ENCODE results near the gene SLC25A6. TPM values are rescaled to one million over a fixed set of nuclear protein-coding genes. Genes with fewer than 3 reads are reported as not detected.
"Not testable (repeated sequence)": the region's sequence is repeated elsewhere in the genome, so short reads cannot be mapped to it uniquely, and the experiment has no call there.

SLC25A6 gene
- total RNA-seq = 699 TPM

GRCh38 chrX:1391707-1392375, at the start of gene SLC25A6:
Gene SLC25A6, minus strand, starts transcription at chrX:1392113. Its CDS starts 104 bp downstream, at chrX:1392009.
- DNase-seq (ENCODE audit: low read depth in 2 of 3, low spot score in 2 of 3) = peak; percentile 97 to 99 (median 98)

- no peak for DNase-seq (ENCODE audit: low read depth in 2 of 3, low spot score in 2 of 3)
These were observed 48.6 kb upstream of the SLC25A6 start for GRCh38 chrX:1440506-1440905.

DNA sequence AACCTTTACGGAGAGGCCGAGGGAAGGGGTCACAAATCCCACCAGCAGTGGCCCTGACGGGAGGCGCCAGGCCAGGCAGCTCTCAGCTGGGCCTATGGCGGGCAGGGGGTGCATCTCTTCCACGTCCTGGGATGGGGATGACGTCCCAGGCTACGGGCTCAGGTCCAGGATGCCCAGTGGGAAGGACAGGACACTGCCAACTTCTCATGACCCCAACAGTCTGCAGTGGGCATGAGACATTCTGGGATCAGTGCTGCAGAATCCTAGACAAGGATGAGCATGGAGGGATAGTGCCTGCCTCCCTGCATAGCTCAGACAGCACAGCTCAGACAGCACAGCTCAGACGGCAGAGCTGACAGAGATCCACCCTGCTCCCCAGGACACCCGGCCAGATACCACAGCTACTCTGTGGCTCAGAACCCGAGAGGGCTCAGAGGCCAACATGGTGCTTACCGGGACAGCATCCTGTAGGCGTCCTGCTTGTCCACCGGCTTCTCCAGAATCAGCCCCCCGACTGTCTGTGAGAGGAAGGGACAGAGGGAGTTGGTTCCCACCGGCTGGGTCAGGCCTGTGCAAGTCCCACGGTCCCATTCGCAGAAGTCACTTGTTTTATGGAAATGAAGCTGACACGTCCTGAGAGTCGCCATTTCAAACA, 43.5 kb upstream of the SLC25A6 start:
- no peak for DNase-seq (ENCODE audit: low read depth in 2 of 3, low spot score in 2 of 3)

- DNase-seq (ENCODE audit: low read depth in 2 of 3, low spot score in 2 of 3) = no peak
These were observed 42.9 kb upstream of the SLC25A6 start for GRCh38 chrX:1434871-1435240.

GRCh38 chrX:1433646-1434357, 41.9 kb upstream of the SLC25A6 start:
- no peak for DNase-seq (ENCODE audit: low read depth in 2 of 3, low spot score in 2 of 3)

GRCh38 chrX:1430451-1430850, 38.5 kb upstream of the SLC25A6 start:
- DNase-seq (ENCODE audit: low read depth in 2 of 3, low spot score in 2 of 3) = no peak

- DNase-seq (ENCODE audit: low read depth in 2 of 3, low spot score in 2 of 3) = no peak
These were observed 35.8 kb upstream of the SLC25A6 start for GRCh38 chrX:1427756-1428155.

- DNase-seq (ENCODE audit: low read depth in 2 of 3, low spot score in 2 of 3) = not testable (repeated sequence)
These were observed 34.4 kb upstream of the SLC25A6 start for GRCh38 chrX:1426321-1426720.

GRCh38 chrX:1425381-1425780, 33.5 kb upstream of the SLC25A6 start:
- no peak for DNase-seq (ENCODE audit: low read depth in 2 of 3, low spot score in 2 of 3)

- no peak for DNase-seq (ENCODE audit: low read depth in 2 of 3, low spot score in 2 of 3)
These were observed 32.4 kb upstream of the SLC25A6 start for GRCh38 chrX:1424147-1424851.

DNA sequence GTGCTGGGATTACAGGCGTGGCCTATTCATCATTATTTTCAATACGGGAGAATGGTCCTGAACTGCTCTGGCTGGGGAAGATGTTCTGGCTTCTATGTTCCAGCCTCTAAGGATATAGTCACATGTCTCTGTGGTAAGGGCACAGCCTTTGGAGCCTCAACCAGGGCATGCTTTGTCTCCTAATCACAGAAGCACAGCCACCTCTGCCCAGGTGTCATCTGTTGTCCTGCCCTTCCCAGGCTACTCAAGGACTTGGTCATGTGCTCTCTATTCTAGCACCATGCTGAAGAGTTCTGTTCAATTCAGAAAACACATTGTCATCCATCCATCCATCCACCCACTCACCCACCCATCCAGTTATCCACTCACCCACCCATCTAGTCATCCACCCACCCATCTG, 31.3 kb upstream of the SLC25A6 start:
- DNase-seq (ENCODE audit: low read depth in 2 of 3, low spot score in 2 of 3) = no peak

DNA sequence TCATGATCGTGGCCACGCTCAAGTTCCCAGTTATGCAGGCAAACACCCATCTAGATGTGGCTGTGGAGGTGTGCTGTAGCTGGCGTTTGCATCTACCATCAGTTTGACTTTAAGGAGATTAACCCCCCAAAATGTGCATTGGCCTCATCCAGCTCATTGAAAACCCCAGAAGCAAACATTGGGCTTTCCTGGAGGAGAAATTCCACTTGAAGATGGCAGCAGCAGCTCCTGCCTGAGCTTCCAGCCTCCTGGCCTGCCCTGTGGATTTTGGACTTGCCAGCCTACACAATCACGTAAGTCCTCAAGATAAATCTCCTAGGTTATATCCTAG, 30.2 kb upstream of the SLC25A6 start:
- DNase-seq (ENCODE audit: low read depth in 2 of 3, low spot score in 2 of 3) = no peak

DNA sequence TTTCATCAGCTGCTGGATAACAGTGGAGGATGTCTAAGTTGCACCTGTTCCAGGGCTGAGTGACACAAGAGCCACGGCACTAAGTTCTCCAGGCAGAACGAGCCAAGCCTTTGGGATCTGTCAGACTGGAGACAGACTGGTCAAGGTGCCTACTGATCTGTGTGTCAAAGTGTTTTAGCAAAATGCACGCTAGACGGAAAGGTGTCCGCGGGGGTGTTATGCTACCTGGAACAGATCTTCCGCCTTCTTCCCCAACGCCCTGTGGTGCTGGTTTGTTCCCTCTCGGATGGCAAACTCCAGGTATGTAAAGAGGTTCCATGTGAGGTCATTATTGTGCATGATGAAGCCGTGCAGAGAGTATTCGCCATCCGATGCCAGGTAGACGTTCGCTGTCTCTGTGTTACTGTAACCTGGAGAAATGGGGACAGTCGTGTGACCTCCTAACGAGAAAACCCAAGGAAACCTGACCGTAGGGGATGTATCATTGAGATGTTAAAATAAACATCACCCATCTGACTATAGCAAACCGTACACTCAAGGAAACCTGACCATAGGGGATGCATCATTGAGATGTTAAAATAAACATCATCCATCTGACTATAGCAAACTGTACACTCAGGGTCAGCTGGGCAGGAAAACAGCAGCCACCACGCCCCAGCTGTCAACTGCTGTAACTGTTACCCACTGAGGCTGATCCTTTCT, 29.7 kb upstream of the SLC25A6 start:
- DNase-seq (ENCODE audit: low read depth in 2 of 3, low spot score in 2 of 3) = peak in 1 of 3 donors; percentile 9

GRCh38 chrX:1420371-1420770, 28.5 kb upstream of the SLC25A6 start:
- DNase-seq (ENCODE audit: low read depth in 2 of 3, low spot score in 2 of 3) = peak in 2 of 3 donors; percentile 19

DNA sequence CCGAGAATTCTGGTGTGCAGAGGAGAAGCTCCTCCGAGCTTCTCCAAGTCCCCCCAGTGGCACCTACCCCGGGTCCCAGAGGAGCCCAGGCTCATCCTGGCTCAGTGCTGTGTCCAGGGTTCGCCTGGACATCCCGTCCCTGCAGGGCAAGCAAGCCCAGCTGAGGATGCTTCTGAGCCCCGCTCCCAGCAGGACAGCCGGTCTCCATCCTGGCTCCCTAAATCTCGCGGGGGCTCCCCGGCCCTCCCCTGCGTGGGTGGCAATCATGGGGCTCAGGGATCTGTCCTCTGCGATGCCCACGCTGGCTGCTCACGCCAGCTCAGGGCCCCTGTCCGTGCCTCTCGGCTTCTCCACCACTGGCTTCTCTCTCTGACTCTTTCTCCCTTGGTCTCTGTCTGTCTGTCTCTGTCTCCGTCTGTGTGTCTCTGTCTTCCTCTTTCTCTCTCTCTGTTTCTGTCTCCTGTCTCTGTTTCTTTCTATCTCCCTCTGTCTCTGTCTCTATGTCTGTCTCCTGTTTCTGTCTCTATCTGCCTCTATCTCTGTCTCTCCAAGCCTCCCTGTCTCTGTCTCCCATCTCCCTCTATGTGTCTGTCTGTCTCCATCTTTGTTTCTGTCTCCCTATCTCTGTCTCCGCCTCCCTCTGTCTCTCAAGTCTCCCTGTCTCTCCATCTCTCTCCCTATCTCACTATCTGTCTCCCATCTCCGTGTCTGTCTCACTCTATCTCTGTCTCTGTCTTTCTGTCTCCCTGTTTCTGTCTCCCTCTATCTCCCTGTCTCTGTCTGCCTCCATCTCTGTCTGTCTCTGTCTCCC, 27.8 kb upstream of the SLC25A6 start:
- DNase-seq (ENCODE audit: low read depth in 2 of 3, low spot score in 2 of 3) = no peak

- no peak for DNase-seq (ENCODE audit: low read depth in 2 of 3, low spot score in 2 of 3)
These were observed 27.1 kb upstream of the SLC25A6 start for GRCh38 chrX:1418901-1419544.

DNA sequence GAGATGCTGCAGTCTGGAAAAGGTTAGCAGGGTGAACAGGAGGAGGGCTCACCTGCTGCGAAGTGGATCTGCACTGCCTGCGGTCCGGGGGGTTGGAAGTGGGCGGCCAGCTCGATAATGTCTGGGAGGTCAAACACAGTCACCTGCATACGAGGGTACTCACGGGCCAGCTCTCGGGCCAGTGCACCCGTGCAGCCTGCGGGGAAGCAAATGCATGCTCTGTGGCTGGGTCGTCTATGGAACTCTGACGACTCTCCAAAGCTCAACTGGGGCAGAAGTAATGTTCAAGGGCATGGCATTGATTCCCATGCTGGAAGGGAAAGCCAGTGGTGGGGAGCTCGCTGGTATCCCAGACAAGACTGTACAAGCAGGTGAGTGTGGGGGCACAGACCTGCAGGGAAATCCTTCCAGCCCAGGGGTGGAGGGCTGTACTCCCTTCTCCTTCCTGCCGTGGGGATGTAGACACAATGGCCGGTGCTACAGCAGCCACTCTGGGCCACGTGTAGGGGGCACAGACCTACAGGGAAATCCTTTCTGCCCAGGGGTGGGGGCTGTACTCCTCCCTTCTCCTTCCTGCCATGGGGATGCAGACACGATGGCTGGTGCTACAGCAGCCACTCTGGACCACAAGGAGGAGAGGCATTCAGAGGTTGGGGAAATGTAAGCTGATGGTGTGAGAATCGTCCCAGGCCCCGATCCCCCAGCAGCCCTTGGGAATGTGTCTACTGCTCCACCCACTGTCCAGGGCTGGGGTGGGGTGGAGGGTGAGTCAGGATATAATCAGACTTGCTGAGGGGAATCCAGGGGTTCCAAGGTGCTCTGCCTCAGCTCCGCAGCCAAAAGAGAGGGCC, 26.2 kb upstream of the SLC25A6 start:
- no peak for DNase-seq (ENCODE audit: low read depth in 2 of 3, low spot score in 2 of 3)

- no peak for DNase-seq (ENCODE audit: low read depth in 2 of 3, low spot score in 2 of 3)
These were observed 25.2 kb upstream of the SLC25A6 start for GRCh38 chrX:1416965-1417760.

Measured in hematopoietic multipotent progenitor cell (in vitro differentiated cells).